Esophagus squamous epithelium (tissue), 5 donors: Measurements from ENCODE around the gene ATP6V0D1. TPM values are rescaled to one million over a fixed set of nuclear protein-coding genes. Genes with fewer than 3 reads are reported as not detected.

ENCODE experiments used
- DNase-seq: peaks from one replicate; lab custom pipeline; 2025; lab: John Stamatoyannopoulos, UW
- H3K27ac ChIP-seq, 4 donors: fragments of 200-600 bp; sonication (generic); one replicate each; pipeline ENCODE4 v1.5.1; 2016 to 2019; ENCODE audit warnings: mild to moderate bottlenecking in 1 of 4
- H3K27me3 ChIP-seq, 4 donors: fragments of 200-600 bp; sonication (generic); 1 replicate in 3 of 4; 2 replicates in 1 of 4; pipeline versions ENCODE4 v1.5.1 to v1.6.0; 2017 to 2021; ENCODE audit warnings: antibody characterized with exemption in 1 of 4
- H3K36me3 ChIP-seq, 3 donors: fragments of 200-600 bp; sonication (generic); one replicate each; pipeline ENCODE4 v1.5.1; 2016 to 2019
- H3K4me1 ChIP-seq, 3 donors: fragments of 200-600 bp; sonication (generic); one replicate each; pipeline ENCODE4 v1.5.1; 2017 to 2019
- H3K4me3 ChIP-seq, 4 donors: fragments of 200-600 bp; sonication (generic); 1 replicate in 3 of 4; 2 replicates in 1 of 4; pipeline ENCODE4 v1.5.1; 2016 to 2019; ENCODE audit warnings: mild to moderate bottlenecking in 2 of 4, moderate library complexity in 1 of 4
- H3K9me3 ChIP-seq, 3 donors: fragments of 200-600 bp; sonication (generic); one replicate each; pipeline ENCODE4 v1.5.1; 2016 to 2019
- POLR2A ChIP-seq, 4 donors: fragments of 450-650 bp; IDR thresholded peaks; one replicate each; pipeline ENCODE4 v1.6.1; 2017; ENCODE audit warnings: antibody characterized with exemption in 4 of 4, mild to moderate bottlenecking in 4 of 4, moderate library complexity in 3 of 4
- WGBS, 2 donors: methylation state at CpG; one replicate each; pipeline ENCODE4 v1.1.5; 2018; 5-methylcytosine and 5-hydroxymethylcytosine counted together
- intact Hi-C: fragments of 100-400 bp; cut with DNase I; formaldehyde crosslinking; loops from one replicate; pipeline ENCODE4 v1.15.0; 2022
- small RNA-seq, 4 donors: library from RNA; depleted of rRNA; stranded (forward); fragments of <200 nt; gene quantifications; one replicate each; pipeline ENCODE3, GENCODE V24; 2016
- total RNA-seq, 4 donors: library from RNA; depleted of rRNA; stranded (reverse); fragments of >200 nt; gene quantifications; one replicate each; pipeline ENCODE4 v1.1.0, GENCODE V29; 2016
- donor health status: DM: yes; HTN: yes; CAD: no.

The ATP6V0D1 gene
- total RNA-seq, 4 donors from 2014 or later, result 99.4 to 158 (median 131) TPM

GRCh38 chr16:67388191-67388590 lies 92.8 kb downstream of the ATP6V0D1 start:
- WGBS, 2 donors, result 70 to 94% methylated on average over 2 to 8 of the region's 8 CpGs
- H3K4me1 ChIP-seq, result peaks cover 15 to 32% (median 23%) of the 10 kb centered on the region in 3 donors
- TF ChIP-seq POLR2A (IDR thresholded peaks at IDR 0.05), result no peak
- H3K27me3 ChIP-seq, result peaks cover 0 to 5% (median 0%) of the 10 kb centered on the region in 4 donors
- H3K27ac ChIP-seq, result no peak overlapping the region
- DNase-seq, result no peak
- H3K9me3 ChIP-seq, result no peaks in the 10 kb centered on the region
- no peak overlapping the region for H3K4me3 ChIP-seq
- intact Hi-C loops, result no loop called here
- no peaks in the 10 kb centered on the region for H3K36me3 ChIP-seq

Small RNAs within 50 kb of the gene (small RNA-seq; reads per million reads assigned to genes)
- gene RNU1-123P, result 0 reads per million in 4 donors

Other genes with a start within 250 kb of the ATP6V0D1 start
- 1 to 10 TPM; 1.9 to 7.4 (median 5.3) TPM for gene FHOD1, start 233.7 kb downstream of the ATP6V0D1 start, total RNA-seq
- gene SLC9A5, start 232.2 kb downstream of the ATP6V0D1 start, total RNA-seq, result under 1 TPM in 1 of 4 donors, not detected in 3; 0.19 TPM
- 10 to 100 TPM in 1 of 4 donors, 1 to 10 TPM in 3; 5.0 to 11.4 (median 7.5) TPM for gene PLEKHG4, start 201.6 kb downstream of the ATP6V0D1 start, total RNA-seq
- gene KCTD19, start 154.4 kb downstream of the ATP6V0D1 start, total RNA-seq, result under 1 TPM in 1 of 4 donors, not detected in 3; 0.09 TPM
- not detected for gene LRRC36, start 154.3 kb downstream of the ATP6V0D1 start, total RNA-seq
- gene TPPP3, start 87.7 kb downstream of the ATP6V0D1 start, total RNA-seq, result 10 to 100 TPM in 2 of 4 donors, 1 to 10 TPM in 2; 3.0 to 26.2 (median 8.2) TPM
- 10 to 100 TPM in 1 of 4 donors, 1 to 10 TPM in 3; 2.5 to 11.1 (median 3.8) TPM for gene ZDHHC1, start 64.7 kb downstream of the ATP6V0D1 start, total RNA-seq
- gene HSD11B2, start 50.0 kb downstream of the ATP6V0D1 start, total RNA-seq, result 10 to 100 TPM in 1 of 4 donors, 1 to 10 TPM in 3; 2.1 to 13.0 (median 6.7) TPM
- not detected for gene AGRP, start 2.4 kb upstream of the ATP6V0D1 start, total RNA-seq
- gene RIPOR1, start 47.7 kb upstream of the ATP6V0D1 start, total RNA-seq, result 10 to 100 TPM in 3 of 4 donors, 1 to 10 TPM in 1; 6.6 to 24.0 (median 15.6) TPM
- 10 to 100 TPM; 29.9 to 35.5 (median 33.5) TPM for gene CTCF, start 81.4 kb upstream of the ATP6V0D1 start, total RNA-seq
- gene CARMIL2, start 164.0 kb upstream of the ATP6V0D1 start, total RNA-seq, result 1 to 10 TPM in 2 of 4 donors, under 1 TPM in 2; 0.64 to 3.1 (median 1.6) TPM
- 10 to 100 TPM in 2 of 4 donors, 1 to 10 TPM in 2; 5.7 to 18.7 (median 8.8) TPM for gene ACD, start 179.1 kb upstream of the ATP6V0D1 start, total RNA-seq
- gene PARD6A, start 179.8 kb upstream of the ATP6V0D1 start, total RNA-seq, result 1 to 10 TPM; 1.1 to 2.3 (median 2.1) TPM
- gene ENKD1, start 185.6 kb upstream of the ATP6V0D1 start, total RNA-seq, result 10 to 100 TPM in 3 of 4 donors, 1 to 10 TPM in 1; 6.1 to 12.9 (median 12.2) TPM
- gene C16orf86, start 185.7 kb upstream of the ATP6V0D1 start, total RNA-seq, result 1 to 10 TPM in 3 of 4 donors, not detected in 1; 1.1 to 3.1 (median 2.4) TPM
- 10 to 100 TPM; 26.1 to 63.3 (median 37.3) TPM for gene GFOD2, start 238.2 kb upstream of the ATP6V0D1 start, total RNA-seq